Activated CD4-positive, alpha-beta T cell treated with anti-CD3 and anti-CD28 coated beads, Interleukin-2, amount 50 U/mL, for 24 hours (primary cell): ENCODE data around the gene EHBP1.

Source experiments
- DNase-seq, 2 donors: peaks; one replicate each; pipeline ENCODE4 v3.0.0-alpha.2; 2020; ENCODE audit warnings: low read depth in 1 of 2, low spot score in 1 of 2

EHBP1 gene

GRCh38 chr2:62871506-62871905, 166.0 kb downstream of the EHBP1 start:
- DNase-seq, result no peak

GRCh38 chr2:62873603-62874002, 168.1 kb downstream of the EHBP1 start:
- DNase-seq, result no peak

GRCh38 chr2:62874881-62875383, 169.4 kb downstream of the EHBP1 start:
- no peak for DNase-seq

GRCh38 chr2:62881162-62881795, 175.8 kb downstream of the EHBP1 start:
- DNase-seq, result no peak

- DNase-seq, result no peak
Observed at GRCh38 chr2:62883629-62884028, 178.1 kb downstream of the EHBP1 start.

GRCh38 chr2:62884086-62884485, 178.6 kb downstream of the EHBP1 start:
- DNase-seq, result no peak

- DNase-seq, result no peak
Observed at GRCh38 chr2:62884514-62884913, 179.0 kb downstream of the EHBP1 start.

- DNase-seq, result no peak
Observed at GRCh38 chr2:62894966-62895631, 189.6 kb downstream of the EHBP1 start.

- DNase-seq, result no peak
Observed at GRCh38 chr2:62895632-62896009, 190.1 kb downstream of the EHBP1 start.

- no peak for DNase-seq
Observed at GRCh38 chr2:62897187-62897827, 191.8 kb downstream of the EHBP1 start.

- DNase-seq, result no peak
Observed at GRCh38 chr2:62904344-62904743, 198.8 kb downstream of the EHBP1 start.

GRCh38 chr2:62908145-62908544, 202.6 kb downstream of the EHBP1 start:
- no peak for DNase-seq

- no peak for DNase-seq
Observed at GRCh38 chr2:62913311-62913710, 207.8 kb downstream of the EHBP1 start.

GRCh38 chr2:62919041-62919440, 213.5 kb downstream of the EHBP1 start:
- no peak for DNase-seq

- no peak for DNase-seq
Observed at GRCh38 chr2:62920070-62920469, 214.6 kb downstream of the EHBP1 start.

- DNase-seq, result no peak
Observed at GRCh38 chr2:62923242-62923641, 217.7 kb downstream of the EHBP1 start.

- no peak for DNase-seq
Observed at GRCh38 chr2:62923881-62924280, 218.4 kb downstream of the EHBP1 start.

- no peak for DNase-seq
Observed at GRCh38 chr2:62928015-62928414, 222.5 kb downstream of the EHBP1 start.

GRCh38 chr2:62931536-62931935, 226.0 kb downstream of the EHBP1 start:
- no peak for DNase-seq

GRCh38 chr2:62933398-62933917, 227.9 kb downstream of the EHBP1 start:
- DNase-seq, result no peak

GRCh38 chr2:62934517-62934916, 229.0 kb downstream of the EHBP1 start:
- no peak for DNase-seq

- no peak for DNase-seq
Observed at GRCh38 chr2:62938126-62938525, 232.6 kb downstream of the EHBP1 start.
